Tibial nerve (tissue), 4 donors: ENCODE data around the gene OSBPL8. TPM values are rescaled to one million over a fixed set of nuclear protein-coding genes. Genes with fewer than 3 reads are reported as not detected.

ENCODE experiments used
- DNase-seq, 2 donors: peaks; one replicate each; pipeline ENCODE4 v3.0.0-alpha.2; 2019; ENCODE audit warnings: low spot score in 2 of 2
- H3K27ac ChIP-seq, 4 donors: fragments of 200-600 bp; sonication (generic) in 3 of 4; one replicate each; pipeline ENCODE4 v1.5.1; 2017 to 2019; ENCODE audit warnings: mild to moderate bottlenecking in 1 of 4
- H3K27me3 ChIP-seq, 2 donors: fragments of 200-600 bp; sonication (generic) in 1 of 2; one replicate each; pipeline versions ENCODE4 v1.5.1 to v1.6.0; 2017 to 2019
- H3K36me3 ChIP-seq, 3 donors: fragments of 200-600 bp; sonication (generic); one replicate each; pipeline ENCODE4 v1.5.1; 2018 to 2019
- H3K4me1 ChIP-seq, 4 donors: fragments of 200-600 bp; sonication (generic) in 3 of 4; one replicate each; pipeline ENCODE4 v1.5.1; 2017 to 2019
- H3K4me3 ChIP-seq, 4 donors: fragments of 200-600 bp; sonication (generic) in 3 of 4; one replicate each; pipeline ENCODE4 v1.5.1; 2017 to 2019; ENCODE audit warnings: mild to moderate bottlenecking in 1 of 4, moderate library complexity in 1 of 4
- H3K9me3 ChIP-seq, 4 donors: fragments of 200-600 bp; sonication (generic) in 3 of 4; one replicate each; pipeline ENCODE4 v1.5.1; 2017 to 2019
- EP300 ChIP-seq, 2 donors: sonication (generic); formaldehyde crosslinking; IDR thresholded peaks; one replicate each; pipeline ENCODE4 v1.6.1; 2017; ENCODE audit warnings: antibody characterized with exemption in 2 of 2, mild to moderate bottlenecking in 1 of 2
- POLR2A ChIP-seq, 2 donors: fragments of 450-650 bp; IDR thresholded peaks; one replicate each; pipeline ENCODE4 v1.6.1; 2017; ENCODE audit warnings: antibody characterized with exemption in 2 of 2, mild to moderate bottlenecking in 2 of 2, moderate library complexity in 2 of 2
- WGBS, 2 donors: methylation state at CpG; one replicate each; pipeline ENCODE4 v1.1.5; 2018; 5-methylcytosine and 5-hydroxymethylcytosine counted together
- total RNA-seq, 4 donors: library from RNA; depleted of rRNA; stranded (reverse); fragments of >200 nt; gene quantifications; one replicate each; pipeline ENCODE4 v1.1.0, GENCODE V29; 2016
- TF ChIP-seq, protein P1 (sequence below), 5 experiments: fragments of 200-600 bp in 3 of 5; fragments of 450-650 bp in 2 of 5; sonication (generic) in 3 of 5; IDR thresholded peaks; one replicate each; pipeline ENCODE4 v1.5.1; 2016 to 2019; ENCODE audit warnings: antibody characterized with exemption in 5 of 5, mild to moderate bottlenecking in 3 of 5, moderate library complexity in 2 of 5

OSBPL8 gene
- 100 to 1,000 TPM in 3 of 4 donors, 10 to 100 TPM in 1; 90.9 to 151 (median 119) TPM for total RNA-seq

DNA sequence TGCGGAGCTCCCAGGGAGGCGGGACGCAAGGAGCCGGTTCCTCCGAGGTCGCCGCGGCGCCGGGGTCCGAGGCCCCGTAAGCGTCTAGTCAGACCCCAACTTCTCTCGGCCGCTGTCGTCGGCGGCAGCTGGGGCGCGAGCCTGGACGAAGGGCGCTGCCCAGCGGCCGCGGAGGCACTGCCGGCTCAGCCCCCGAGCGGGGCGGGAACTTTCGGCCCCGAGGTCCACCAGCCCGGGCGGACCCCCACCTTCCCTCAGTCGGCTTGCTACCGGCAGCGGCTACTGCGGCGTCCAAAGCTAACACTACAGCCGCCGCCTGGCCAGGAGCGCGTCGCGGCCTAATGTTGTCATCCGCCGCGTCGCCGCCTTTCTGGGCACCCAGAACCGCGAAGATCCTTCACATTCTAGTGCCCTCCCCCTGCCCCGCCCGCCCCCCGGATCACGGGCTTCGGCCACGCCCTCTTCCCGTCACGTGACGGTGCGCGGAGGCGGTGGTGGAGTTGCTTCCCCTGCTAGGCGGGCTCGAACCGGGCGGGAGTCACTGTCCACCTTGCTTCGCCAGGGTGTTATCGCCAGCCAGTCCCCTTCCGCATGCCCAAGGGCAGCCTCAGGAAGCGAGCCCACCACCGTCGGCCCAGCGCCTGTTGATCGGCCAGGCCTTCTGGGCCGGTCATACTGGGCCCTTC, at the start of gene OSBPL8:
OSBPL8 (minus strand) TSS at position 372 of the 686 bp plus-strand sequence. CDS start 72,220 bp downstream, outside the sequence.
- peak; percentile 76 to 96 for TF ChIP-seq EP300 (IDR thresholded peaks at IDR 0.05)
- TF ChIP-seq POLR2A (IDR thresholded peaks at IDR 0.05) = peak; percentile 74 to 92
- TF ChIP-seq, protein P1, sequence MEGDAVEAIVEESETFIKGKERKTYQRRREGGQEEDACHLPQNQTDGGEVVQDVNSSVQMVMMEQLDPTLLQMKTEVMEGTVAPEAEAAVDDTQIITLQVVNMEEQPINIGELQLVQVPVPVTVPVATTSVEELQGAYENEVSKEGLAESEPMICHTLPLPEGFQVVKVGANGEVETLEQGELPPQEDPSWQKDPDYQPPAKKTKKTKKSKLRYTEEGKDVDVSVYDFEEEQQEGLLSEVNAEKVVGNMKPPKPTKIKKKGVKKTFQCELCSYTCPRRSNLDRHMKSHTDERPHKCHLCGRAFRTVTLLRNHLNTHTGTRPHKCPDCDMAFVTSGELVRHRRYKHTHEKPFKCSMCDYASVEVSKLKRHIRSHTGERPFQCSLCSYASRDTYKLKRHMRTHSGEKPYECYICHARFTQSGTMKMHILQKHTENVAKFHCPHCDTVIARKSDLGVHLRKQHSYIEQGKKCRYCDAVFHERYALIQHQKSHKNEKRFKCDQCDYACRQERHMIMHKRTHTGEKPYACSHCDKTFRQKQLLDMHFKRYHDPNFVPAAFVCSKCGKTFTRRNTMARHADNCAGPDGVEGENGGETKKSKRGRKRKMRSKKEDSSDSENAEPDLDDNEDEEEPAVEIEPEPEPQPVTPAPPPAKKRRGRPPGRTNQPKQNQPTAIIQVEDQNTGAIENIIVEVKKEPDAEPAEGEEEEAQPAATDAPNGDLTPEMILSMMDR (IDR thresholded peaks at IDR 0.05) = peak in 4 of 5 experiments; percentile 24 to 60 (median 31)
- Histone ChIP-seq H3K27me3 (no peaks in the 10 kb centered on the region), H3K27ac (peak within 1 kb of the TSS; percentile 87 to 97 (median 94)), H3K36me3 (no peaks in the 10 kb centered on the region), H3K9me3 (no peaks in the 10 kb centered on the region), H3K4me3 (peak within 1 kb of the TSS; percentile 80 to 88 (median 80)), H3K4me1 (peaks cover 0 to 36% (median 7%) of the 10 kb centered on the region in 4 donors)
- WGBS, 2 donors = 1% methylated on average over 36 to 69 of the region's 76 CpGs
- DNase-seq = peak; percentile 96 to 98

DNA sequence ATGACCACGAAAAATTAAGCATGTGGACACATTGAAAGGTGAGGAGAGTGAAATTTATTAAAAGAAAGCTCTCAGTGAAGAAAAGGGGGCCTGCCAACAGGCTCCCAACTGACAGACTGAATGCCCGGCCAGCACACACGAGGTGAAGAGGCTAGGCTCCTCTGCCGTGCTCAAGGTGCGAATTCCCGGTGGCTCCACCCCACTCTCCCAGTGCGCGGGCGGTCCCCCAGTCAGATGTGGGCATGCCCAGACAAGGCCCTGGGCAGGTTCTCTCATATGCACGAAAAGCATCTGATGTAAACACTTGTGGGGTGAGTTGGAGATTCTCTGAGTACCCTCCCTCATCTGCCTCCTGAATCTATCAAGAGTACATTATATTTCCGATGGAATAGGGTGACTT, 48.5 kb upstream of the OSBPL8 start:
- Histone ChIP-seq H3K4me3 (no peak overlapping the region), H3K27me3 (no peaks in the 10 kb centered on the region), H3K27ac (no peak overlapping the region), H3K36me3 (no peaks in the 10 kb centered on the region), H3K4me1 (no peaks in the 10 kb centered on the region), H3K9me3 (no peaks in the 10 kb centered on the region)
- WGBS, 2 donors = 89 to 95% methylated on average over 11 of the region's 11 CpGs
- no peak for DNase-seq
- TF ChIP-seq, protein P1 (IDR thresholded peaks at IDR 0.05) = no peak
- TF ChIP-seq POLR2A (IDR thresholded peaks at IDR 0.05) (no peak), EP300 (IDR thresholded peaks at IDR 0.05) (no peak)

- peak in 1 of 2 donors; percentile 24 for TF ChIP-seq EP300 (IDR thresholded peaks at IDR 0.05)
- no peak for TF ChIP-seq POLR2A (IDR thresholded peaks at IDR 0.05)
- TF ChIP-seq, protein P1 (IDR thresholded peaks at IDR 0.05) = no peak
- 92 to 93% methylated on average over 2 of the region's 2 CpGs for WGBS, 2 donors
Measured at GRCh38 chr12:76595056-76595455, 35.5 kb upstream of the OSBPL8 start.

DNA sequence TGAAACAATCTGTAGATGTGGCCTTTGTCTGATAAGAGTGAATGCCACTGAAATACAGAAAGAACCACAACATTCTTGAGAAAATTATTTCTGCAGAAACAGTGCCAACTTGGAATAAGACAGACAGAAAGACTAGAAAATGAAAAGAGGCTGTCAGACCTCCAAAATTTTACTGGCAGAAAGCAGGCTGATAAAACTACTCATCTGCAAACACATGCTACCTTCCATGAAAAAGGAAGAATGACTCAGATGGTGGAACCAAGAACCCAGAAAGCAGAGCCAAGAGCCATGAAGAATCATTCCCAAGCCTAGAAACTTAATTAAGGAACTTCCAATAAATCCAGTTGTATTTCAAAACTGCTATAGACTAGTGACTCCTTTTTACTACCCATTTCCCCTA, 31.9 kb upstream of the OSBPL8 start:
- no peak overlapping the region for H3K4me3 ChIP-seq
- TF ChIP-seq POLR2A (IDR thresholded peaks at IDR 0.05) = no peak
- TF ChIP-seq, protein P1 (IDR thresholded peaks at IDR 0.05) = no peak
- TF ChIP-seq EP300 (IDR thresholded peaks at IDR 0.05) = no peak
- H3K4me1 ChIP-seq = no peaks in the 10 kb centered on the region
- no peaks in the 10 kb centered on the region for H3K27me3 ChIP-seq
- DNase-seq = no peak
- H3K36me3 ChIP-seq = no peaks in the 10 kb centered on the region
- H3K9me3 ChIP-seq = no peaks in the 10 kb centered on the region
- no peak overlapping the region for H3K27ac ChIP-seq

More at GRCh38 chr12:76595056-76595455, 35.5 kb upstream of the OSBPL8 start:
- H3K4me3 ChIP-seq = no peak overlapping the region
- H3K27ac ChIP-seq = no peak overlapping the region
- no peaks in the 10 kb centered on the region for H3K9me3 ChIP-seq
- no peak for DNase-seq
- no peaks in the 10 kb centered on the region for H3K36me3 ChIP-seq
- no peaks in the 10 kb centered on the region for H3K27me3 ChIP-seq
- H3K4me1 ChIP-seq = no peaks in the 10 kb centered on the region

DNA sequence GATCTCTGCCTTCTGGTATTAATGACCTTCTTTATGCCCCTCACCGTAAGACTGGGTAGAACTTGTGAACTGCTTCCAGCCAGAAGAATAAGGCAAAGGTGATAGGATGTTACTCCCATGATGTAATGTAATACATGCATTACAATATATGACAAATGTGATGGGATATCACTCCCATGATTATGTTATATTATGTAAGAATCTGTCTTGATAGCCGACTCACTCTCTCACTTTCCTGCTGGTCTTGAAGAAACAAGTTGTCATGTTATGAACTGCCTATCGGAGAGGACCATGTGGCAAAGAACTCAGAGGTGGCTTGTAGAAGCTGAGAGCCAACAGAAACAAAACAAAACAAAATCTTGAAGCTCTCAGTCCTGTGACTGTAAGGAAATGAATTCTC, 30.6 kb upstream of the OSBPL8 start:
- no peak for TF ChIP-seq EP300 (IDR thresholded peaks at IDR 0.05)
- no peak for TF ChIP-seq POLR2A (IDR thresholded peaks at IDR 0.05)
- TF ChIP-seq, protein P1 (IDR thresholded peaks at IDR 0.05) = no peak
- Histone ChIP-seq H3K4me3 (no peak overlapping the region), H3K9me3 (no peaks in the 10 kb centered on the region), H3K36me3 (no peaks in the 10 kb centered on the region), H3K27me3 (no peaks in the 10 kb centered on the region), H3K27ac (no peak overlapping the region), H3K4me1 (no peaks in the 10 kb centered on the region)
- DNase-seq = no peak
- WGBS, 2 donors = 84 to 90% methylated on average over 3 of the region's 3 CpGs
